ENCODE data around the gene SUGCT. TPM values are rescaled to one million over a fixed set of nuclear protein-coding genes. Genes with fewer than 3 reads are reported as not detected.

SUGCT gene
- total RNA-seq, 1 donor from 2014 or later = 9.9 TPM

DNA sequence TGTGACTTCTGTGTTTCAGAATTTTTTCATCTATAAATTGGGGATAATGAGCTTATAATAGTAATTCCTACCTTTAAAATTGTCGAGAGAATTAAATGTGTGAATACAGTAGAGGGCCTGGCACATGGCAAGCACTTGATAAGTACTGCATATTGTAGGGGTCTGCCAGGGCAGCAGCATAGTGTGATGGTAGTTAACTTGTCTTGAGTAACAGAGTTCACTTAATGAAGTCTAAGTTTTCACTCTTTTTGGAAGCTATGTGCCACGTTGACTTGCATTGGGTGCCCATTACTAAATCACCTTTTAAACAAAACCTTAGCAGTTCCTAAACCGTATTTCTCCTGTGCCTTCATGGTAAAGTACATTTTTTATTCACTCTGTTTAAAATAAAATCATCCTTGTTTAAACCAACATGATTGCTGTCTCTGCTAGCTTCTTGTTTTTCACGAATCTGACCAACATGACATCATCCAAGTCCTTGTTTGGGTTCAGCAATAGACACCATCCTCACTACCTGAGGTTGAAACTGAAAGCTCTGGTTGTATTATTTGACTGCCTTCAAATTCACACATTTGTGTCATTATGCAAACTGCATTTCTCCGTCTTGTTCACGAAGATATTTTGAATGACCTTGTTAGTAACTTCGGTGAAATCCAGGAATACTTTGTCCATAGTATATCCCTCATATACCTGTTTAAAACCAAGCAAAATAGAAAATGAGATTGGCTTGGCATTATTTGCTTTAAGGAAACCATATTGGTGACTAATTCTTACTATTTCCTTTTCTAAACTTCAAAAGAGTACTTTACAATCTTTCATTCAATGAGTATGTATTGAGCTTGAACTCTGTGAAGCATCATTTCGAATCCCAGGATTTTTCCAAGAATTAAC is 340.2 kb downstream of the SUGCT start:
- no peak for DNase-seq

GRCh38 chr7:40475681-40475982 is 340.8 kb downstream of the SUGCT start:
- no peak for DNase-seq

DNA sequence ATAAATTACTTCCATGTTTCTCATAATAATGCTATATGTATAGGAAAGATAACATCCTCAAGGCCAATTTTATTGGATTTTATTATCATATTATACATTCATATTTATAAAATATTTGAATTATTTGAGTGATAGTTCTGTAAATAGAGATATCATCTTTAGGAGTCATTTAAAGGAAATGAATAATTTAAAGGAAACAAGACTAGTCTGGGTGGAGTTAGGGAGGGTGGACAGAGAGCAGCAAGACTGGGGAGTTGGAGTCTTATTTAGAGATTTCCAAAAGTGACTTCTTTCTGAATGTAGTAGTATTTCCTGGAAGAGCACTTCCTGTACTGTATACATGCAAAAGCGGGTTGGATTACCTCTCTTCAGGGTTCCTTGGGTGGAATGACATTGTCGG is 342.3 kb downstream of the SUGCT start:
- no peak for DNase-seq

DNA sequence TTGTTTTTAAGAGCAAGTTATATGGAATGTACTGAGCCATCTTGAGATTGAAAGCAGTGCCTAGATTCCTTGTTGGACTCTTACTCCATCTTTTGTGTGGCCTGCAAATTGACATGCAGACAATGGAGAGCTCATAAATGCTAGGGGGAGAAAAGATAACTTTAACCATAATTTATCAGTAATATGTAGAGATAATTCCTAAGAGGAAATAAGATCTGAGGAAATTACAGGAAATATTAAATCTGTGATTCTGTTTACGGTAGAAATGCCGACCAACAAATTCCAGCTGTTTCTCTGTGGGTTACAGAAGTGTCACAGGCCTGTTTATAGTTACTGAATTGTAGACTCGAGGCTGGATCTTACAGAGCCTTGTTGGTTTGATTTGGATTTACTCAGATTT is 348.0 kb downstream of the SUGCT start:
- no peak for DNase-seq

GRCh38 chr7:40483630-40484029 is 348.8 kb downstream of the SUGCT start:
- no peak for DNase-seq

GRCh38 chr7:40489844-40490602 is 355.2 kb downstream of the SUGCT start:
- no peak for DNase-seq

- no peak for DNase-seq
Measured at GRCh38 chr7:40490603-40490924, 355.8 kb downstream of the SUGCT start.

- no peak for DNase-seq
Measured at GRCh38 chr7:40492946-40493345, 358.1 kb downstream of the SUGCT start.

DNA sequence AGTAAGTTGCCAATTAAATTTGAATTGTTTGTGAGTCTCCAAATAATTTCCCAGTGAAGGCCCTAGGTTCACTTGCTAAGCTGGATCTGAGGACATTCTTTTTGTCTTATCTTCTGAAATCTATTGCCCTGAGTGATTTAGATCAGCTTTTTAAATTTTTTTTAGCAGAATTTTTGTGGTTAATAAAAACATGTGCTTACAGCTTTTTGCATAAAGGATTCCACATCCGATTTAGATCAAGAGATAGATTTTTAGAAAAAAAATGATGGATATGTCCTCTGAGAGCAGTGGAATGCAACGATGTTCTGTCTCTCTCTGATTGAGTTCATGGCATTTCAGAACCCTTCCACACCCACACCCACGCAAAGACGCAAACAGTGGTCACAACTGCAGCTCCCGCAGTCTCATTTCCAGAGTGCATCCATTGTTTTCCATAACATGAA is 358.8 kb downstream of the SUGCT start:
- DNase-seq = no peak

DNA sequence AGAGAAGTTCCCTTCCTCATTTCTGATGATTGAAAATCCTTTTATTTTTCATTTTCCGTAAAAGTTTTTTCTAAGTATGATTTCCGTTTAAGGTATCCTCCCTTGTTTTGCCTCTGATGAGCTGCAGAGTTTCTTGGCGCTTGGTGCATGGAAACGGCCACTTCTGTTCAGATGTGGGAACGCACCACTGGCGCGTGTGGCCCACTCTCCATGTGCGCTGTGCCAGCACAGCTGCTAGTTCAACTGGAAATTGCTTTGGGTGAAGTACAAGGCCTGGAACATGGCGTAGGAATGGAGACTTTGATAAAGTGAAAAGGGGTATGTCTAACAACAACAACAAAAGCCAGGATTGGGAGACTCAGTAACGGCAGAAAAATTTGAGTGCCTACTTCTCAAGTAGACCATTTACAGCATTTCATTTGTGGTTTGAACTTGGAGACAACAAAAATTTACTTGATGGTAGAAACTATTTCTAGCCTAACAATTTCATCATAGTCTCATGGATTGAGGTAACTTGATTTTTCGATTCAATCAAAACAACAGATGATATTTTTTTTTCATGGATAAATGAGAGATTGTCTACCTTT is 364.2 kb downstream of the SUGCT start:
- DNase-seq = no peak

DNA sequence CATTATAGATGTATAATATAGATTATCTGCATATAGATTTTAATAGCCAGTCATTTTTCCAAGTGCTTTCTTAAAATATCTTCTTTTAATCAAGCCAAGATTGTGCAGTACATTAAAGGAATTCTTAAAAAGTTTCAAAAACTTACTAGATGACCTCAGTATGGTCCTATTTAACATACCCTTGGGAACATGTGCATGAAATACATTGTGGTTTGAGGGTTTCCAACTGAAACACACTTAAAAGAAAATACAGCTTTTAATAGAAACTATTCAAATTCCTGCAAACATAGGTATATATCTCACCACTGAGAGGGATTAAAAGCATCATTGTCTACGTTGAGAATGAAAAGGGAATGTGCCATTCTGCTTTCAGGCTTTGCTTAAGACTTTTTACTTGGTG is 364.9 kb downstream of the SUGCT start:
- DNase-seq = no peak

DNA sequence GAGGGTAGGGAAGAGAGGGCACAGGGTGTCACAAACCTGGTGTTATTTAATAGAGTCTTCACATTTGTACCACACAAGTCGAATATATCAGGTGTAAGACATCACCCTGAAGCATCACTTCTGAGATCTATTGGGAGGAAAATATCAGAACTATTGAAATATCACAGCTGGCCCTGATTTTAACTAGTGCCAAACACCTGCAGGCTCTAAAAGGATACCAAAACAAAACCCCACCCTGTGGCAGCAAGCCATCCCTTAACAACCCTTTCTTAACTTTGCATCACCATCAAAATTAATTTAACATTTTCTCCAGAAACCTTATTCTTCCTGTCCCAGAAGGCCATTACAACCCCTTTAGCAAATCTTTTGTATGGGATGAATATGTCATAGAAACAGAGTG is 365.4 kb downstream of the SUGCT start:
- peak; percentile 20 for DNase-seq

GRCh38 chr7:40502359-40502758 is 367.6 kb downstream of the SUGCT start:
- no peak for DNase-seq

DNA sequence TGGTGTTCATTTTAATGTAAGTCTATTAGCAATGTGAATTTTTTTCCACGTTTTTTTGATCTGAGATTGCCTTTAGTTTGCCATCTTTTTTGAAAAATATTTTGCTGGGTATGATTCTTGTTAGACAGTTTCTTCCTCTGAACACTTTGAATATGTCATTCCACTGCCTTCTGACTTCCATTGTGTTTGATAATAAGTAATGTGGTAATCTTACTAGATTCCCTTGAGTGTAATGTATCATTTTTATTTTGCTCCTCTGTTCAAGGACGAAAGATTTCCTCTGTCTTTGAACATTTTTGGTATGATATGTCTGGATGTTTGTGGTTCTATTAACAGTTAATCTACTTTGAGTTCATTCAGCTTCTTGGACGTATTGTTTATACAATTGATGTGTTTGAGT is 371.4 kb downstream of the SUGCT start:
- no peak for DNase-seq

DNA sequence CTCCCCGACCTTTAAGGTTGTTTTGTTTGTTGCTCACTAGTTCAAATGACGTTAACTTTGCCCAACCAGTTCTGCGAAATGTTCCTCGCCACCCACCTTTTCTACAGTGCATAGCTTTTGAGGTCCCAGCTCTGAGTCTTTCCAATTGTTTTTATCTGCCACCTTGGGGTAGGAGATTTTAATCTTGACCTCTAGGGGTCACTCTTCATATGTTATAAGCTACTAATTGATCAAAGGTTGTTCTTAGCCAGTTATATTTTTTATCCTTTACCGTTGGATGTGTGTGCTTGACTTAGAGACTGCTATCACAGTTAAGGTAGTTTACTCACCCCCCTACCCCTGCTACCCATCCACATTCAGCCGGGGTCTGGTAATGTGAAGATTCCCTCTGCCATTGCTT is 372.4 kb downstream of the SUGCT start:
- no peak for DNase-seq

- DNase-seq = no peak
Measured at GRCh38 chr7:40509287-40509996, 374.6 kb downstream of the SUGCT start.

DNA sequence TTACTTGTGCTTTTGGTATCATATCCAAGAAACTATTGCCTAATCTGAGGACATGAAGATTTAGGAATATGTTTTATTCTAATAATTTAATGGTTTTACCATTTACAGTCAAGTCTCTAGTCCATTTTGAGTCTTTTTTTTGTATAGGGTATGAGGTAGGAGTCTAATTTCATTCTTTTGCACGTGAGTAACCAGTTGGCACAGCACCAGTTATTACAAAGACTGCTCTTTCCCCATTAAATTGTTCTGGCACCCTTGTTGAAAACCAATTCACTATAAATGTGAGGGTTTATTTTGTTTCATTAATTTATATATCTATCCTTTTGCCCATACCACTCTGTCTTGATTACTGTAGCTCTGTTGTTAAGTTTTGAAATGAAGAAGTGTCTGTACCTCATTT is 381.6 kb downstream of the SUGCT start:
- no peak for DNase-seq

DNA sequence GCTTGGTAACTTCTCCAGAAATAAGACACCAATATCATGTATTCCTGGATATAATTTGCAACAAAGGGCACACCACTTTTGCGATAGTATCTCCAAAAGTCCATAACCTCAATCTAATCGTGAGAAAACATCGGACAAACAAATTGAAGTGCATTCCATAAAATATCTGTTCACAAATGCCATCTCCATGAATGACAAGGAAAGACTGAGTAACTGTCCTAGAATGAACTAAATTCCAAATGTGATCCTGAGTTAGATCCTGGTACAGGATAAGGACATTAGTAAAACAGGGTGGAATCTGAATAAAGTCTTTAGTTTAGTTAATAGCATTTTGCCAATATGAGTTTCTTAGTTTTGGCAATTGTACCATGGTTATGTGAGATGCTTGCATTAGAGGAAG is 384.2 kb downstream of the SUGCT start:
- no peak for DNase-seq

DNA sequence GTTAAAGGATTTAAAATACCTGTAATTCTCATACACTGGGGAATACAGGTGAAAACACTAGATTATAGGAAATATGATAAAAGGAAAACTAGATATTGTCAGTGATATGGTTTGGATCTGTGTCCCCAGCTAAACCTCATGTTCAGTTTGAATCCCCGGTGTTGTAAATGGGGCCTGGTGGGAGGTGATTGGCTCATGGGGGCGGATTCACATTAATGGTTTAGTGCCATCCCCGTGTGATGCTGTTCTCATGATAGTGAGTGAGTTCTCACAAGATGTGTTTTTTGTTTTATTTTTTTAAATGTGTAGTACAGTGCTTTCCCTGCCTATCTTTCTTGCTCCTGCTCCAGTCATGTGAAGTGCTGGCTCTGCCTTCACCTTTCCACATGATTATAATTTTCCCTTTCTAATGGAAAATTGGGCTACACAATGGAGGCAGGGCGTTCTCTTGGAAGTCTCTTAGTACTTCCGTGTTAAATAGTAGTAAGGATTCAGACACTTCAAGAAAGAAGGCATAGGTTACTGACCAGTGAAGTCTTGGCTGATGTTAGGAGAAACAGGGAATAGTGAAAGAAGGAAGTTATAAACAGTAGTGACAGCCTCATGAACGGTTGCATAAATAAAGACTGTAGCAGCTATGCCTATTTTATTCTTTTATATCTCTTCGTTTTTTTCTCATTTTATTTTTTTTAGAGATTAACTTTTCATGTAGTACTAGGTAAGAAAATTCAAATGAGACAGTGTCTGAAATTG is 386.4 kb downstream of the SUGCT start:
- no peak for DNase-seq

- peak; percentile 45 for DNase-seq
Measured at GRCh38 chr7:40525764-40526163, 391.0 kb downstream of the SUGCT start.

GRCh38 chr7:40526951-40527715 is 392.3 kb downstream of the SUGCT start:
- DNase-seq = peak; percentile 11
